G401.6 (cell line): ENCODE results near the gene ZXDC.

Experiments
- FAIRE-seq: peaks from 2 replicates; lab custom pipeline; 2012; peaks lifted over from hg19 to GRCh38; lab: Jason Lieb, UNC

The ZXDC gene, protein sequence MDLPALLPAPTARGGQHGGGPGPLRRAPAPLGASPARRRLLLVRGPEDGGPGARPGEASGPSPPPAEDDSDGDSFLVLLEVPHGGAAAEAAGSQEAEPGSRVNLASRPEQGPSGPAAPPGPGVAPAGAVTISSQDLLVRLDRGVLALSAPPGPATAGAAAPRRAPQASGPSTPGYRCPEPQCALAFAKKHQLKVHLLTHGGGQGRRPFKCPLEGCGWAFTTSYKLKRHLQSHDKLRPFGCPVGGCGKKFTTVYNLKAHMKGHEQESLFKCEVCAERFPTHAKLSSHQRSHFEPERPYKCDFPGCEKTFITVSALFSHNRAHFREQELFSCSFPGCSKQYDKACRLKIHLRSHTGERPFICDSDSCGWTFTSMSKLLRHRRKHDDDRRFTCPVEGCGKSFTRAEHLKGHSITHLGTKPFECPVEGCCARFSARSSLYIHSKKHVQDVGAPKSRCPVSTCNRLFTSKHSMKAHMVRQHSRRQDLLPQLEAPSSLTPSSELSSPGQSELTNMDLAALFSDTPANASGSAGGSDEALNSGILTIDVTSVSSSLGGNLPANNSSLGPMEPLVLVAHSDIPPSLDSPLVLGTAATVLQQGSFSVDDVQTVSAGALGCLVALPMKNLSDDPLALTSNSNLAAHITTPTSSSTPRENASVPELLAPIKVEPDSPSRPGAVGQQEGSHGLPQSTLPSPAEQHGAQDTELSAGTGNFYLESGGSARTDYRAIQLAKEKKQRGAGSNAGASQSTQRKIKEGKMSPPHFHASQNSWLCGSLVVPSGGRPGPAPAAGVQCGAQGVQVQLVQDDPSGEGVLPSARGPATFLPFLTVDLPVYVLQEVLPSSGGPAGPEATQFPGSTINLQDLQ

DNA sequence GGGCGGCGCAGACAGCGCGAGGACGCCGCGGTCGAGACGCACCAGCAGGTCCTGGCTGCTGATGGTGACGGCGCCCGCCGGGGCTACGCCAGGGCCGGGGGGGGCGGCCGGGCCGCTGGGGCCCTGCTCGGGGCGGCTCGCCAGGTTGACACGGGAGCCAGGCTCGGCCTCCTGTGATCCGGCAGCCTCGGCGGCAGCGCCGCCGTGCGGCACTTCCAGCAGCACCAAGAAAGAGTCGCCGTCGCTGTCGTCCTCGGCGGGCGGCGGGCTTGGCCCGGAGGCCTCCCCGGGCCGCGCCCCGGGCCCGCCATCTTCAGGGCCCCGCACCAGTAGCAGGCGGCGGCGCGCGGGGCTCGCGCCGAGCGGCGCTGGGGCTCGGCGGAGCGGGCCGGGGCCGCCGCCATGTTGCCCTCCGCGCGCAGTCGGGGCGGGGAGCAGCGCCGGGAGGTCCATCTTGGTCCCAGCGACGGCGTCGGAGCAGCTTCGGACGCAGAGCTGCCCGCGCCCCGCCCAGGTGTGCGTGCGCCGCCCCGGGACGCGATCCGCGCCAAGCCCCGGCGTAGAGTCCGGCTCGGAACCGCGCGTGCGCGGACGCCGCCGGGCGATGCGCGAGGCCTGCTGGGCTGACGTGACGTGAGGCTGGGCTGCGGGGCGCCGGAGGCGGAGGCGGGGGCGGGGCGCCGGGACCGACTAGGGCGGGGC is at the start of gene ZXDC:
Gene ZXDC, minus strand, starts transcription at position 479 of the 702 bp plus-strand sequence. Its CDS starts 26 bp downstream, at position 453.
- no peak for FAIRE-seq

DNA sequence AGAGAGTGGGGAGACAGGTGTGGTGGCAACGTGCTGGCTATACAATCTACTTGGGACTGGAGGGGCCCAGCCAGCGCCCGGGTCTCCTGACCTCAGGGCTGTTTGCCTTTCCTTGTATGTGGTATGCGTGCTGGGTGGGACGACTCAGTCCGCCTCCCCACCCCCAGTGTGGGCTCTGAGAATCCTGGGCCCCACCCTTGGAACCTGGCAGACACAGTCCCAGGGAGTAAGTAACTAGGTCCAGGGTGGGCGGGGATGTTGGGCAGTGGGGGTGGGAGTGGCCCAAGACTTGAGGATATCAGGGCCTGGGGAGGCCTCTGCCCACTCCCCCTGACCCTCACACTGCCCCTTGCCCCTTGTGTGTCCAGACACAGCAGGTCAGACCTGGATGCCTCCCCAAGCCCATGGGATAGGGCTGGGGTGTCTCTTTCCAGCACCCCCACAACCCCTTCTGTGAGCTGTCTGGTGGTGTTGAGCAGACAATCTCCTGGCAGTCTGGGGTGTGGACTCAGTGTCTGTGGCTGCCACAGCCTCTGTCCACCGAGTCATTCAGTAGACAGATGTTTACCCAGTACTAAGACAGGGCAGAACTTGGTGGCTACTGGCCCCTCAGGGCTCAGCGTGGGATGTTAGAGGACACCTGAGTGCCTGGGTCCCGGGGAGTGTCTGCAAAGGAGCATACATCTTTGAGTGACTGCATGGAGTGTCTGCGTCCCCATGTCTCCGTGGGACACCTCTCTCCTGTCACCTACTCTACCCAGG is 49.6 kb upstream of the ZXDC start:
- no peak for FAIRE-seq

DNA sequence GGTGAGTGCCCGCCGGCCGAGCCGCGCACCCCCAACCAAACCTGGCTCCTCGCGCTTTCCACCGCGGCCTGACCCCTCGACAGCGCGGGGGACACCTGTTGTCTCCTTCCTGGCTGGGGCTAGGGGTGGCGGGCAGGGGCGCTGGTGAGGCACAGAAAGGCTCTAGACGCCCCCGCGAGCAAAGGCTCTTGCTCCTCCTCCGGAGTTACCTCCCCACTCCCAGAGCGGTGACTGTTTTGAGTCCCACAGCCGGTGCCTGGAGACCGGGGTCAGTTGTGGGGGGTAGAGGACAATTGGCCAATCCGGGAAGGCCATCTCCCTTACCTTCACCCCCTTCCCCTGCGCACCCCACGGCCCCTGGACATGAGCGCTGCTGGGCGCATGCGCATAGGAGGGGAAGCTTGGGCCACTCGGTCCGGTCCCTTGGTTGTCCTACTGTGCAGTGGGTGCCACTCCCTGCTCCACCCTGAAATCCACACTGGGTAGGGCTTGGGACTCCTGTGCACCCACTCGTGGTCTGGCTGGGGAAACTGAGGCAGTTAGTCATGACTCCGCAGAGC is 48.8 kb upstream of the ZXDC start:
- FAIRE-seq: no peak

DNA sequence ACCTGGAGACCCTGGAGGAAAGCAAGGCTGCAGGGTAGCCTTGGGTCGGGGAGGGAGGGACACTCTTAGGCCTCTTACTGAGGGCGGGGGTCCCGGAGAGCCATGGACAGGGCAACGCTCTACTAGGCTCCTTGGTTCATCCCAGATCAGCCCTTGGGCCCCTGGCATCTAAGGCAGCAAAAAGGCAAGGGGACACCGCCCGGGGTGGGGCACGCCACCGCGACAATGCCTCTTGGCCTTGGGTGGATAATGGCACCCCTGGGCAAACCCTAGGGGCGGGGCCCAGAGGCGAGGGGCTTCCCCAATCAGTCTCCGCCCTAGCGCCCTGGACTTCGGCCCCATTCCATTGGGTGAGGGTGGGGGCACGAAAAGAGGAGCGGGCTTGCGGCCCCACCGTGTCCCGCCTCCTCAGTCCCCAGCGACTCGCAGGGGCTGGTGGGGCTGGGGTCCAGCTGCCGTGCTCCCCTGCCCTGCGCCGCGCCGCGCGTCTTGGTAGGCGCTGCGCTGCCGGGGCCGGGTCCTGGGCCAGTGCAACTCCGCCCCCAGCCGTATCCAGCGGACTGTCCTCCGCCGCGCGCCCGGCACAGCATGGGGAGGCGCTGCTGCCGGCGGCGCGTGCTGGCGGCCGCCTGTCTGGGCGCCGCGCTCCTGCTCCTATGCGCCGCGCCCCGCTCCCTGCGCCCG is 48.2 kb upstream of the ZXDC start, which contains the start of gene CHST13:
Gene CHST13, plus strand, starts transcription at position 411 of the 684 bp plus-strand sequence. Its CDS starts 178 bp downstream, at position 589.
- no peak for FAIRE-seq

DNA sequence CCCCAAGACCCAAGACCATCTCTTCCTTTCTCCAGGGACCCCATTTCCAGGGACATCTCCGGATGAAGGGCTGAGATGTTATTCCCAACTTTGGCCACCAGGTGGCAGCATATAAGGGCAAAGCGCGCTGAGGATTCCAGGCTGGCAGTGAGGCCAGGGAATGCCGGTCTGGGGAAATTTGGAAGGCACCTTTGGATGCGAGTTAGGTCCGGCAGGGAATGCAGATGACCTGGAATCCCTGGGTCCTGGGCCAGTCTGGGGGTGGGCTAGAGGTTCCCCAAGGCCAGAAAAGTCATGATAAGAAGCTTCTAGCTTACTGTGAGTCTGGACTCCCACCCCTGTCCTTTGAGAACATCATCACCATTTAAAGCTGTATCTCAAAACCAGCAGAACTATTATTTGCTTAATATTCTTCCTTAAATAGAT is 46.7 kb upstream of the ZXDC start:
- peak; percentile 23 for FAIRE-seq

DNA sequence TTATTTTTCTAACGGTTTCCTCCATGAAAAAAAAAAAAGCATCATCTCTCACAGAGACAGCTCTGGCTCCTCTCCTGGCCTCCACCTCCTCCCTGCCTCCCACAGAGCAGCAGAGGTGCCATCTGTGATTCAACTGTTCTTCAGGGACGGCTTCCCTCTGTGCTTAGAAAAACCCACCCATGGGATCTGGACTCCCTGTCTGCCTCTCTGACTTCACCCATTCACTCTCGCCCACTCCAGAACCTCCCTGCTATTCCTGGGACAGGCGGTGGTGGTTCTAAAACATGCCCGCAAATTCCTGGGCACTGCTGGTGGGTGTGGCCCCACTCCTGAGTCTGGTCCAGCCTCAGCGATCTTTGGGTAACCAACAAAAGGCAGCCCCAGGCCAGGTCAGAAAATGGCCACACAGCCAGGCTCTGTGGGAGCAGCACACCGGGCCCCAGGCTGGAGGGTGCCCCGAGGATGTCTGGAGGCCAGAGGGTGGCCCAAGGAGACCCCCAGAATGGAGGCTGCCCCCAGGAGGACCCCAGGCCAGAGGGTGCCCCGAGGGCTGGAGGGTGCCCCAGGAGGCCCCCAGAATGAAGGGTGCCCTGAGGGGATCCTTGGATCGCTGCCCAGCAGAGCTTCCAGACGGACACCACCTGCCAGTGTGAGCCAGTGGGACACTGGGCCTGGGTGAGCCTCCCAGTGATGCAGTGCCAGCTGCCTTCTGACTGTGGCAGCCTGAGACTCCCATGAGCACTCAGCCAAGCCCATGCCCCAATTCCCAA is 45.6 kb upstream of the ZXDC start:
- no peak for FAIRE-seq

DNA sequence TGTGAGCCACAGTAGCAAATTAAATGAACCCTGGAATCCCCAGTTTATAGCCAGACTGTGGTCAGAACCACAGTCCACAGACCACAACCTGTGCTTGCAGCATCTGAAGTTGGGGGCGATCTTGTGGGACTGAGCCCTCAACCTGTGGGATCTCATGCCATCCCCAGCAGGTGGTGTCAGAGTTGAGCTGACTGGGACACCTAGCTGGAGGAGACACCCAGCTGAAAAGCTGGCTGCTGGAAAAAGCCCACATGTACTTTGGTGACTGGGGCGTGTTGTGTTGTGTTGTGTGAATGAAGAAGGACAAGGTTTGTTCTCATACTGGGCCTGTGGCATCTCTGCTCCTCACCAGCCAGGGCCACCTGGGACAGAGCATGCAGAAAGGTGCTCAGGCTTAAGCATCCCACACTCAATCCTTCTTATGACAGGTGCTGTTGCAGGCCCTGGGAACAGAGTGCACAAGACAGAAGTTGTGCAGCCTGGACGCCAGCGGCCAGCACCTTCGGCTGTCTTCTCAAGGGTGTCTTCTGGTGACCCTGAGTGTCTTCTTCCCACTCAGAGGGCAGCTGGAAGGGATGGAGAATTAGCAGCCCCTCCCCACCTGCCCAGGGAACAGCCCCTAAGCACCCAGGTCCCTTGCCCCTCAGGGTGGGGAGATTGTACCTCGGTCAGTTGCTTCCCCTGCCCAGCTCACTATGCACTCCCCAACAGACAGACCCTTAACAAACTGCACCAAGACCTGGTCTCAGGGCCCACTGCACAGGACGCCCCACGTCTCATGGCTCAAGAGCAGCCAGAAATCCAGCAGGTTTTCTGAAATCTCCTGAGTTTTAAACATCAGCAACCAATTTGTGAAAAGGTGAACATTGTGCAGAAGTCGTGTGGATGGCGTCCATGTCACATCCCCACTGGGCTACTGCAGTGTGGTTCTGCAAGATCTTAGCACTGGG is 44.1 kb upstream of the ZXDC start:
- FAIRE-seq: no peak

DNA sequence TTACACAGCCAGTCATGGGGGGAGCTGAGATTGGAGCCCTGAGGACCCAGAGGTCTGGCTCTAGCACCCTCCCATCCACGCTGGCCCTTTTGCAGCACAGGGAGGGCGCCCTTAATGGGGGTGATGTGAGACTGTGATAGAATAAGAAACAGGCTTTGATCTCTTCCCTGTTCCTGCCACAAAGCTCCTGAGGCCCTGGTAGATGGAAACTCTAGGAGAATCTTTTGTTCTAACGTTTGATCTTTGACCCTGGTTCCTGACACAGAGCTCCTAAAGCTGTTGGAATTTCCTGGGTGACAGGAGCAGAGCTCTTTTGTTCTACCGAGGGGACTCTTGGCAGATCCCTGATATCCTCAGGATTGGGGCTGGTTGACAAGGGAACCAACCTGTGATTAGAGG is 43.1 kb upstream of the ZXDC start:
- FAIRE-seq: no peak

DNA sequence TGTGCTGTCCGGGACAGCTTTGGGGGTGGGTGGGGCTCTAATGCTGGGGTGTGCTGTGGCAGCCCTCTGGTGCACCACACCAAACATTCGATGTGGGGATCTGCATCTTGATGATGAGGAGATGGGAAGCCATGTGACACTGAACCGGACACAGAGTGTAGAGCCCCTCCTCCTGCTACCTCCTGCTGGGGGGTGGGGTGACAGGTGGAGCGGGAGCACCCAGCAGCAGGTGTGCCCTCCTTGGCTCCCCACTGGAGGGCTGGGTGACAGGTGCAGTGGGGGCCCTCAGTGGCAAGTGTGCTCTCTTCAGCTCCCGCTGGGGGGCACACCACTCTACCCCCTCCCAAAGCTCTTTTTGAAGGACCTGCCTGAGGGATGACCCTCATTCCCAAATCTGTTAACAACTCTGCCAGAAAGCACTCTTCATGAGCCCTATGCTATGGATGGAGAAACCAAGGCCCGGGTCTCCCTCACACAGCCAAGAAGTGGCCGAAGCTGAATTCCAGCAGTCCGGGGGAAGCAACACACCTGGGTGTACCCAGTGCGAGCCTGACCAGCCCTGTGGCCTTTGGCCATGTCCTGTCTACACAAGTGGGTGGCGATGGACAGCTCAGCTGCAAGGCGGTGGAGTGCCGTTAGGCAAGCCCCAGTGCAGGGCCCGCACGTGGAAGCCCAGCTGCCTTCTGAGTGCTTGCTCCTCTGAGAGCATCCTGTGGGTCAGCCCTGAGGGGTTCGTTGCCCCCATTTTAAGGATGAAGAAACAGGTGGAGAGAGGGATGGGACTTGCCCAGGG is 42.5 kb upstream of the ZXDC start:
- FAIRE-seq: no peak

DNA sequence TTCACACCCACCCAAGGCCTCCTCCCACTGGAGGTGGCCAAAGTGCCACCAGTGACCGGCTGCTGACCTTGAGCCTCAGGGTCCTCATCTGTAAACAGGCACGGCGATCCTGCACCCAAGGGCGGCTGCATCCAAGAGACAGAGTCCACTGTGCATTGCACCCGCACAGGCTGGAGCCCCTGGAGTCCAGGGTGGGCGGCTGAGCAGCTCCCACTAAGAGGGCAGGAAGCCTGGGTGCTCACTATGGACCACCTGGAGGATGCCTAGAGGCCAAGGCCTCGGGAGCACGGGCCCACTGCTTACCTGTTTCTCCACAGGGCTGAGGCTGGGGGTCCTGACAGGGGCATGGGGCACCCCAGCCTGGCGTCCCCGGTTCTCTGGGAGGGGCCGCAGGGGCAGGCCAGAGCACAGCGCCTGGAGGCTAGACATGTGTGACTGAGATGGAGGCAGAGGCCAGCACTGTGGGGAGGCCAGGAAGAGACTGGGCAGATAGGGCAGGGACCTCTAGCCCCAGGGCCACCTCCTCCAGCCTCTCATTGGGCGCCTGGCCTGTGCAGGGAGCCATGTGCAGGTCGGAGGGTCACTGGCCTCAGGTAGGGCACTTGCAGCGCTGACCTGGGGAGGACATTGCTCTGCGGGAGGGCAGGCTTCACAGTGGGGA is 41.7 kb upstream of the ZXDC start, which contains the start of gene UROC1:
Gene UROC1, minus strand, starts transcription at position 483 of the 661 bp plus-strand sequence. Its CDS starts 54 bp downstream, at position 429.
- FAIRE-seq: no peak

DNA sequence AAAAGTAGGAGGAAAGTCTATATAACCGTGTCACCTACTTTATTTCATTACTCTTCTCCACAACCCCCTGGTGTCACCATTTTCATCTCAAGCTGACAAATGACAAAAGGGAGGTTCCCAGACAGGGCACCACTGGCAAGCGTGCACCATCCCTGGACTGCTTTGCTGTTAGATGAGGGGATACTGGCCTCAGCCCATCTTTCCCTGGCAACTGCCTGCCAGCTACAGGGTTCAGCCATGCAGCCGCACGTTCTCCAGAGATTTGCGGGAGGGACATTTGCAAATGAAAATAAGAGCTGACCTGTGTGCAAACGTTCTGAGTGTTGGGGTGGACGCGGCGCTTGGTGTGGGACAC is 41.2 kb upstream of the ZXDC start:
- no peak for FAIRE-seq

DNA sequence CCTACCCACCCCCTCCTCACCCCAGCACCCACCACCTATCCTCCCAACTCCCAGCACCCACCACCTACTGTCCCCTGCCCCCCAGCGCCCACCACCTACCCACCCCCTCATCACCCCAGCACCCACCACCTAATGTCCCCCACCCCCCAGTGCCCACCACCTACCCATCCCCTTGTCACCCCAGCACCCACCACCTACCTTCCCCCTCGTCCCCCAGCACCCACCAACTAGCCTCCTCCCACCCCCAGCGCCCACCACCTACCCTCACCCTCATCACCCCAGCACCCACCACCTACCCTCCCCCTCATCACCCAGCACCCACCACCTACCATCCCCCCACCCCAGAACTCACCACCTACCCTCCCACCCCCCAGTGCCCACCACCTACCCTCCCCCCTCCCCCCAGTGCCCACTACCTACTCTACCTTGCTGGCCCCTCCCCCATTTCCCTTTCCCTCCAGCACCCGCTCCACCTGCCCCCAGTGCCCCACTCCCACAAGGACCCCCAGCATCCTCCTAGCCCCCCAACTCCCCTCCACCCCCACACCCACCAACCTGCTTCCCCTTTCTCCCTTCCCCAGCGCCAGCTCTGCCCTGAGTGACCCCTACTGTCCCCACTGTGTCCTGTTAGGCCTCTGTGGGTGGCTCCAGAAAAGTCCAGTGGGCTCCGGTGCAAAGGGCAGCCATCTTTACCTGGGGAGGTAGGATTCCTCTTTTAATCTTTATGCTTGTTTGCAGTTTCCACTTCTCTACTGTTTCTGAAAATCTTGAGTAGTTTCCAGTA is 40.7 kb upstream of the ZXDC start:
- FAIRE-seq: no peak

DNA sequence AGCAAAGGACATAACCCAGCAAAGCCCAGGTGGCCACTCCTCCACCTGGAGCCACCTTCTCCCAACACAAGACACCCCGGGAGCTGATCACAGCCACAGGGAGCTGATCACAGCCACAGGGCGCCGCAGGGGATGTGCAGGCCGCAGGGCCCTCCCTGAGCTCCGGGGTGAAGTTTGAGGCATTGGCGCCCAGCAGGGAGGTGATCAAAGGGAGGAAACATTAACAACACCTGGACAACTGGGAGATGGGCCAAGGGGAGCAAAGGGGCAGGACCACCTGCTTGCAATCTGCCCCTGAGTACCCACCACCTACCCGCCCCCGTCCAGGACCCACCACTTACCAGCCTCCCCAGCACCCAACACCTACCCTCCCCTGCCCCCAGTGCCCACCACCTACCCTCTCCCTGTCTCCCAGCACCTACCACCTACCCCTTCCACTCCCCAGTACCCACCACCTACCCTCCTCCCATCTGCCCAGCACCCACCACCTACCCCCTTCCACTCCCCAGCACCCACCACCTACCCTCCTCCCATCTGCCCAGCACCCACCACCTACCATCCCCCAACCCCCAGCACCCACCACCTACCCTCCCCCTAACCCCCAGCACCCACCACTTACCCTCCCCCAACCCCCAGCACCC is 39.5 kb upstream of the ZXDC start:
- FAIRE-seq: no peak

DNA sequence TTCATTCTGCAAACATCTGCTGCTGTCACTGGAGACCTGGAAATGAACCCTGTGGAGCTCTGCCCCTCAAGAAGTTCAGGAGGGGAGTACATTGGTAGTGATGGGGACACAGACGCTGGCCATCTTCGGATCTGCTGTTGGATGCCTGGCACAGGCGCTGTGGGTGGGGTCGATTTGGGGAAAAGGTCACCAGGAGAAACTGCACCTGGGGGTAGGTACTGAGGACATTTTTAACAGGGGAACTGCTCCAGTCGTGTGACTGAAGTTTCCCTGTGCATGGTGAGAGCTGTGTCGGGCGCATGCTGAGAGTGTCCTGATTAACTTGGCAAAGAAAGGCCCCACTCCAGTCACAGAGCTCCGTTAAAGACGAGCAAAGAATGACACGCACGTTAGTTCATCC is 38.5 kb upstream of the ZXDC start:
- no peak for FAIRE-seq

DNA sequence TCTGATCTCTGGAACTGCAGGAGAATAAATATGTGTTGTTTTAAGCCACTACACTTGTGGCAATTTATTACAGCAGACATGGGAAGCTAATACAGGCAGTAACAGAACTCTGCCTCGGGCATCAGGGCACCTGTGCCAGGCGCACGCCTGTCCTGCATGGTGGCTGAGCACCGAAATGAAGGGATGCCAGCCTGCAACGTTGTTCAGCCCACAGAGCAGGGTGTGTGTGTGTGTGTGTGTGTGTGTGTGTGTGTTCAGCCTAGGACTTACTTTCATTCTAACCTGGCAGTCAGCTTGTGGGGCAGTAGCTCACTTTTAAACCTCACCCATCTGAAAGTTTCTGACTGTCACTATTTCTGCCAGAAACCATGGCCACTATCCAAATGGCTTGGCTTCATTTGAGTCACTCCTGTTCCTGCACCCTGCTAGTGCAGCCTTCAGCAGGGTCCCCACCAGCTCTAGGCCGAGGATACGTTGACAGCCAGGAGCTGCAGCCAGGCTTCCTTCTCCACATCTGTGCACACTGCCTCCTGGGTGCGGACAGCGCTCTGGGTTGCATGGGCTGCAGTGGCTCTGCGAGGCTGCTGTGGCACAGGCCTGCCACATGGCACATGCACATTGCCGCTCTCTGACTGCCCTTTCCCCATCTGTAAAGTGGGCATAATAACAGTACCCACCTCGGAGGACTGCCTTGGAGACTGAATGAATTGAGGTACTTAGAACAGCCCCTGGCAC is 37.4 kb upstream of the ZXDC start:
- FAIRE-seq: no peak
